ENCODE data around the gene LCN1. TPM values are rescaled to one million over a fixed set of nuclear protein-coding genes. Genes with fewer than 3 reads are reported as not detected.

Gene LCN1
- total and polyA plus RNA-seq, 2 experiments from 2014 or later = 0.27 TPM; not detected in 1

DNA sequence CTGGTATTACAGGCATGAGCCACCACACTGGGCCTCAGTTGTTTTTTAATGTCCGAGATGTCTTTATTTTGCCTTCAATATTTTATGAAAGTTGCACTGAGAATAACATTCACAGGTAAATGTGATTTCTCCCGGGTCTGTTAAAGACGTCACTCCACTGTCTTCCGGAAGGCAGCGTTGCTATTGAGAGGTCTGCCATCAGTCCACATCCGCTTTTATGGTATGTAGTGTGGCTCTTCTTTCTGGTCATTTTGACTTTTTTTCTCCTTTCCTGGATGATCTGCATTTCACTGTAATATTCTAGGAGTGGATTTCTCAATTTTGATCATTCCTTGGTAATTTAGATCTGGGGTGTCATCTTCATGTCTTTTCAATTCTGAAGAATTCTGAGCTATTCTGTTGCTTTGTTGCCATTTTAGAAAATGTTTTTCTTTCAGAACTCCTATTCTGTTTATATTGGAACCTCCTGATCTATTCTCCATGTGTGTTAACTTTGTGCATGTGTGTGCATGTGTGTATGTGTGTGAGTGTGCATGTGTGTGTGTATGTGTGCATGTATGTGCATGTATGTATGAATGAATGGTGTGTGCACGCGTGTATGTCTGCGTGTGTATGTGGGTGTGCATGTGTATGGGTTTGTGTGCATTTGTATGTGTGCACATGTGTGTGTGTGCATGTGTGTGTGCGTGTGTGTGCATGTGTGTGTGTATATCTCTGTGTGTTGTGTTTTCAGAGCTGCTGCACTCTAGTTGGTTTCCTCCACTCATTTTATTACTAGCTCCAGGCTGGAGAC lies 1.9 kb upstream of the LCN1 start:
- Mint-ChIP-seq H3K27ac (no peak overlapping the region), H3K36me3 (ENCODE audit: low read depth) (no peaks in the 10 kb centered on the region), H3K4me1 (peaks cover 10% of the 10 kb centered on the region; the same call in 2 of the 3 replicates), H3K4me3 (no peak overlapping the region), H3K27me3 (ENCODE audit: insufficient read depth, low read depth, poor library complexity) (no peaks in the 10 kb centered on the region), H3K9me3 (no peaks in the 10 kb centered on the region)
- no peak overlapping the region for H3K27ac ChIP-seq (ENCODE audit: low read depth)
- DNase-seq (ENCODE audit: low spot score) (no peak), ATAC-seq (no peak)
- H3K27me3 ChIP-seq (ENCODE audit: insufficient read depth) = no peaks in the 10 kb centered on the region
- H3K4me1 ChIP-seq (ENCODE audit: insufficient read depth) = no peaks in the 10 kb centered on the region
- H4K20me1 ChIP-seq (replicated peaks; ENCODE audit: insufficient read depth) = no peaks in the 10 kb centered on the region
- TF ChIP-seq STAT1 (IDR thresholded peaks at IDR 0.05; ENCODE audit: unreplicated experiment) (no peak), EZH2 (IDR thresholded peaks at IDR 0.05; ENCODE audit: low read depth, unreplicated experiment) (no peak), POLR2AphosphoS5 (IDR thresholded peaks at IDR 0.05; ENCODE audit: low read depth) (no peak), CREB1 (CRISPR knock-in tag; IDR thresholded peaks at IDR 0.05; ENCODE audit: low read depth) (no peak), ZNF114 (CRISPR knock-in tag; IDR thresholded peaks at IDR 0.05) (no peak), ZNF331 (CRISPR knock-in tag; IDR thresholded peaks at IDR 0.05; ENCODE audit: low read depth) (no peak), EZH2phosphoT487 (IDR thresholded peaks at IDR 0.05; ENCODE audit: unreplicated experiment) (no peak)
- TF ChIP-seq, protein P1, sequence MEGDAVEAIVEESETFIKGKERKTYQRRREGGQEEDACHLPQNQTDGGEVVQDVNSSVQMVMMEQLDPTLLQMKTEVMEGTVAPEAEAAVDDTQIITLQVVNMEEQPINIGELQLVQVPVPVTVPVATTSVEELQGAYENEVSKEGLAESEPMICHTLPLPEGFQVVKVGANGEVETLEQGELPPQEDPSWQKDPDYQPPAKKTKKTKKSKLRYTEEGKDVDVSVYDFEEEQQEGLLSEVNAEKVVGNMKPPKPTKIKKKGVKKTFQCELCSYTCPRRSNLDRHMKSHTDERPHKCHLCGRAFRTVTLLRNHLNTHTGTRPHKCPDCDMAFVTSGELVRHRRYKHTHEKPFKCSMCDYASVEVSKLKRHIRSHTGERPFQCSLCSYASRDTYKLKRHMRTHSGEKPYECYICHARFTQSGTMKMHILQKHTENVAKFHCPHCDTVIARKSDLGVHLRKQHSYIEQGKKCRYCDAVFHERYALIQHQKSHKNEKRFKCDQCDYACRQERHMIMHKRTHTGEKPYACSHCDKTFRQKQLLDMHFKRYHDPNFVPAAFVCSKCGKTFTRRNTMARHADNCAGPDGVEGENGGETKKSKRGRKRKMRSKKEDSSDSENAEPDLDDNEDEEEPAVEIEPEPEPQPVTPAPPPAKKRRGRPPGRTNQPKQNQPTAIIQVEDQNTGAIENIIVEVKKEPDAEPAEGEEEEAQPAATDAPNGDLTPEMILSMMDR (conservative IDR thresholded peaks at IDR 0.05; ENCODE audit: low read depth in 2 of 2) = no peak
- TF ChIP-seq, protein P2, sequence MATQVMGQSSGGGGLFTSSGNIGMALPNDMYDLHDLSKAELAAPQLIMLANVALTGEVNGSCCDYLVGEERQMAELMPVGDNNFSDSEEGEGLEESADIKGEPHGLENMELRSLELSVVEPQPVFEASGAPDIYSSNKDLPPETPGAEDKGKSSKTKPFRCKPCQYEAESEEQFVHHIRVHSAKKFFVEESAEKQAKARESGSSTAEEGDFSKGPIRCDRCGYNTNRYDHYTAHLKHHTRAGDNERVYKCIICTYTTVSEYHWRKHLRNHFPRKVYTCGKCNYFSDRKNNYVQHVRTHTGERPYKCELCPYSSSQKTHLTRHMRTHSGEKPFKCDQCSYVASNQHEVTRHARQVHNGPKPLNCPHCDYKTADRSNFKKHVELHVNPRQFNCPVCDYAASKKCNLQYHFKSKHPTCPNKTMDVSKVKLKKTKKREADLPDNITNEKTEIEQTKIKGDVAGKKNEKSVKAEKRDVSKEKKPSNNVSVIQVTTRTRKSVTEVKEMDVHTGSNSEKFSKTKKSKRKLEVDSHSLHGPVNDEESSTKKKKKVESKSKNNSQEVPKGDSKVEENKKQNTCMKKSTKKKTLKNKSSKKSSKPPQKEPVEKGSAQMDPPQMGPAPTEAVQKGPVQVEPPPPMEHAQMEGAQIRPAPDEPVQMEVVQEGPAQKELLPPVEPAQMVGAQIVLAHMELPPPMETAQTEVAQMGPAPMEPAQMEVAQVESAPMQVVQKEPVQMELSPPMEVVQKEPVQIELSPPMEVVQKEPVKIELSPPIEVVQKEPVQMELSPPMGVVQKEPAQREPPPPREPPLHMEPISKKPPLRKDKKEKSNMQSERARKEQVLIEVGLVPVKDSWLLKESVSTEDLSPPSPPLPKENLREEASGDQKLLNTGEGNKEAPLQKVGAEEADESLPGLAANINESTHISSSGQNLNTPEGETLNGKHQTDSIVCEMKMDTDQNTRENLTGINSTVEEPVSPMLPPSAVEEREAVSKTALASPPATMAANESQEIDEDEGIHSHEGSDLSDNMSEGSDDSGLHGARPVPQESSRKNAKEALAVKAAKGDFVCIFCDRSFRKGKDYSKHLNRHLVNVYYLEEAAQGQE (IDR thresholded peaks at IDR 0.05; ENCODE audit: unreplicated experiment) = no peak
- TF ChIP-seq, protein P3, sequence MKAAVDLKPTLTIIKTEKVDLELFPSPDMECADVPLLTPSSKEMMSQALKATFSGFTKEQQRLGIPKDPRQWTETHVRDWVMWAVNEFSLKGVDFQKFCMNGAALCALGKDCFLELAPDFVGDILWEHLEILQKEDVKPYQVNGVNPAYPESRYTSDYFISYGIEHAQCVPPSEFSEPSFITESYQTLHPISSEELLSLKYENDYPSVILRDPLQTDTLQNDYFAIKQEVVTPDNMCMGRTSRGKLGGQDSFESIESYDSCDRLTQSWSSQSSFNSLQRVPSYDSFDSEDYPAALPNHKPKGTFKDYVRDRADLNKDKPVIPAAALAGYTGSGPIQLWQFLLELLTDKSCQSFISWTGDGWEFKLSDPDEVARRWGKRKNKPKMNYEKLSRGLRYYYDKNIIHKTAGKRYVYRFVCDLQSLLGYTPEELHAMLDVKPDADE (IDR thresholded peaks at IDR 0.05) = no peak
- H3K4me2 ChIP-seq = no peak overlapping the region
- no peaks in the 10 kb centered on the region for H3K36me3 ChIP-seq (ENCODE audit: insufficient read depth)
- no peak overlapping the region for H3K4me3 ChIP-seq
- H3F3A ChIP-seq (replicated peaks; ENCODE audit: low read depth) = no peaks in the 10 kb centered on the region
- H3K79me2 ChIP-seq (replicated peaks; ENCODE audit: insufficient read depth) = no peaks in the 10 kb centered on the region
- H2AFZ ChIP-seq = no peak overlapping the region
- no peaks in the 10 kb centered on the region for H3K9me2 ChIP-seq (ENCODE audit: insufficient read depth)

All from GM23338 (cell line).